PC-9 (cell line): ENCODE measurements around the gene RPTOR. TPM values are rescaled to one million over a fixed set of nuclear protein-coding genes. Genes with fewer than 3 reads are reported as not detected.

ENCODE experiments used
- BruUV-seq: library from RNA; stranded (reverse); fragments of 400-500 nt; replicated peaks from 2 replicates; lab custom pipeline; 2021; lab: Mats Ljungman, UMichigan
- CTCF ChIA-PET: fragments of 300-600 bp; sonication (Branson Sonifier 250); formaldehyde crosslinking; loops from one replicate; lab custom pipeline; 2022; ENCODE audit warnings: antibody characterized with exemption; lab: Charles Lee
- POLR2A ChIA-PET: fragments of 300-600 bp; sonication (Branson Sonifier 250); formaldehyde crosslinking; loops from one replicate; lab custom pipeline; 2022; ENCODE audit warnings: antibody characterized with exemption; ENCODE audit not compliant: unreplicated experiment; lab: Charles Lee
- DNase-seq, 2 experiments: peaks; one replicate each; pipeline versions ENCODE4 v3.0.0 to v3.0.0-alpha.2; 2015 to 2022; ENCODE audit warnings: mixed read lengths in 1 of 2
- H2AFZ ChIP-seq: fragments of 200-600 bp; sonication (generic); 2 replicates; pipeline ENCODE4 v1.8.1; 2017; ENCODE audit warnings: antibody characterized with exemption
- H3F3A ChIP-seq: fragments of 200-600 bp; sonication (generic); 2 replicates; pipeline ENCODE4 v1.8.1; 2017; ENCODE audit warnings: antibody characterized with exemption, mild to moderate bottlenecking, low read depth; ENCODE audit not compliant: insufficient read depth
- H3K27ac ChIP-seq: fragments of 200-600 bp; sonication (generic); 2 replicates; pipeline ENCODE4 v1.6.1; 2016; ENCODE audit warnings: mixed run types
- H3K27me3 ChIP-seq: fragments of 200-600 bp; sonication (generic); 2 replicates; pipeline ENCODE4 v1.6.1; 2016; ENCODE audit warnings: low read depth, mixed run types; ENCODE audit not compliant: insufficient read depth
- H3K36me3 ChIP-seq: fragments of 200-600 bp; sonication (generic); 2 replicates; pipeline ENCODE4 v1.6.1; 2016; ENCODE audit warnings: low read depth, mixed run types
- H3K4me1 ChIP-seq: fragments of 200-600 bp; sonication (generic); replicated peaks from 2 replicates; pipeline ENCODE4 v1.6.1; 2016; ENCODE audit warnings: mixed run types; ENCODE audit not compliant: insufficient read depth
- H3K4me2 ChIP-seq: fragments of 200-600 bp; sonication (generic); 2 replicates; pipeline ENCODE4 v1.6.1; 2017; ENCODE audit warnings: mixed run types
- H3K4me3 ChIP-seq: fragments of 200-600 bp; sonication (generic); 2 replicates; pipeline ENCODE4 v1.6.1; 2016; ENCODE audit warnings: mixed run types
- H3K79me2 ChIP-seq: fragments of 200-600 bp; sonication (generic); 2 replicates; pipeline ENCODE4 v1.6.1; 2017; ENCODE audit warnings: low read depth, mixed run types
- H3K9me2 ChIP-seq: fragments of 200-600 bp; sonication (generic); 2 replicates; pipeline ENCODE4 v1.8.1; 2017; ENCODE audit warnings: mild to moderate bottlenecking; ENCODE audit not compliant: insufficient read depth
- H3K9me3 ChIP-seq: fragments of 200-600 bp; sonication (generic); 2 replicates; pipeline ENCODE4 v1.8.1; 2016; ENCODE audit warnings: low read depth; ENCODE audit not compliant: insufficient read depth
- H4K20me1 ChIP-seq: fragments of 200-600 bp; sonication (generic); 2 replicates; pipeline ENCODE4 v1.8.1; 2017; ENCODE audit not compliant: insufficient read depth
- EZH2 ChIP-seq: fragments of 200-600 bp; sonication (generic); IDR thresholded peaks from 2 replicates; pipeline ENCODE4 v1.8.0; 2017; ENCODE audit warnings: antibody characterized with exemption, low read depth
- intact Hi-C: fragments of 100-400 bp; cut with micrococcal nuclease; formaldehyde crosslinking; loops from one replicate; pipeline ENCODE4 v1.10.0; 2022; ENCODE audit not compliant: unreplicated experiment
- total RNA-seq: library from RNA; stranded (reverse); gene quantifications from 2 replicates; pipeline ENCODE4 v1.2.3, GENCODE V29; 2021
- TF ChIP-seq, protein P1 (sequence below): fragments of 200-600 bp; sonication (generic); conservative IDR thresholded peaks from 2 replicates; pipeline ENCODE4 v1.6.1; 2017; ENCODE audit warnings: mixed run types, antibody characterized with exemption, mild to moderate bottlenecking, moderate library complexity

RPTOR gene
- total RNA-seq, 1 experiment from 2014 or later = 50.8 TPM

DNA sequence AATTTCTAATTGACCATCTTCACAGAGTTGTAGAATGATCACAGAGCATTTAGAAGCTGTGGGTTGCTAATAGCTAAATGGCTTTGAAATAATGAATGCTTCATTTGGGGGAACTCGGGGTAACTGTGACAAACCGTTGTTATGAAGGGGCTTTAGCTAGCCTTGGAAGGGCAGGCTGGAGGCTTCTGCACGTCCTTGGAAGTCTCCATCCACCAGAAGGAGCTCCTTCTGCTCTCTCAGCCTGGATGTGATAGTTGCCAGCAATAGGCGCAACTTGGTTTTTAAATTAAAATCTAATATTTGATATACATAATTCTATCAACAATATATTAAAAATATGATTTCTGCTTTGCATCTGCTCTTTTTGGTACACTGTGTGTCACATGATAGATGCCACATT lies 200.5 kb downstream of the RPTOR start:
- CTCF ChIA-PET = no interaction called here

DNA sequence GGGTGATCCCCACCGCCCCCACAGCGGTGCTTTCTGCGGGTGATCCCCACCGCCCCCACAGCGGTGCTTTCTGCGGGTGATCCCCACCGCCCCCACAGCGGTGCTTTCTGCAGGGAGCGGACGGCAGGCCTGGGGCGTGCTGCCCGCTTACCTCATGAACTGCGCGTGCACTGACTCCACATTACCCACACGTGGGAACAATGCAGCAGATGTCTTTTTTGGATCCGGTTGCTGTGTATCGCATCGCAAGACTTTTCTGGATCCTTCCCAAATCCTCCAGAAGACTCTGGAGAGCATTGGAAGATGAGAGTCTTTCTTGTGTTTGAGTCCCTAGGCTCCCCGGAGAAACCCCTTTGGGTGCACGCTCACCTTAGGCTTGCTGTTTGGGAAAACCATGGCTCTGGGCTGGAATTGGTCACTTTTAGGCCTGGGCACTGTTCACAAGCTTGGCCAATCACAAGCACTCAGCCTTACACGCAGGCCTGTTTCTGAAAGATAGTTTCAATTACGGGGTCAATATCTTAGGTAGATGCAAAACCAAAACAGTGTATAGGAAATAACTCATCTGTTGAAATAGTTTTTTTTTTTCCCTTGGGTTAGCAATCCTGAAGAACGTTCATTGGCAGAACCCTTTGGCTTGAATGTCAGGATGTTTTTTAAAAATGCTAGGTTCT lies 201.8 kb downstream of the RPTOR start:
- BruUV-seq = no TSS peak
- DNase-seq = no peak
- Histone ChIP-seq H3K27me3 (no peaks in the 10 kb centered on the region), H3K4me1 (no peaks in the 10 kb centered on the region), H3K4me3 (no peak overlapping the region), H4K20me1 (no peaks in the 10 kb centered on the region), H3K4me2 (no peak overlapping the region), H3K79me2 (no peaks in the 10 kb centered on the region), H3K9me2 (no peaks in the 10 kb centered on the region), H3K9me3 (no peaks in the 10 kb centered on the region), H2AFZ (no peak overlapping the region), H3K36me3 (no peaks in the 10 kb centered on the region), H3F3A (no peaks in the 10 kb centered on the region), H3K27ac (no peak overlapping the region)
- TF ChIP-seq EZH2 = no peak
- TF ChIP-seq, protein P1, sequence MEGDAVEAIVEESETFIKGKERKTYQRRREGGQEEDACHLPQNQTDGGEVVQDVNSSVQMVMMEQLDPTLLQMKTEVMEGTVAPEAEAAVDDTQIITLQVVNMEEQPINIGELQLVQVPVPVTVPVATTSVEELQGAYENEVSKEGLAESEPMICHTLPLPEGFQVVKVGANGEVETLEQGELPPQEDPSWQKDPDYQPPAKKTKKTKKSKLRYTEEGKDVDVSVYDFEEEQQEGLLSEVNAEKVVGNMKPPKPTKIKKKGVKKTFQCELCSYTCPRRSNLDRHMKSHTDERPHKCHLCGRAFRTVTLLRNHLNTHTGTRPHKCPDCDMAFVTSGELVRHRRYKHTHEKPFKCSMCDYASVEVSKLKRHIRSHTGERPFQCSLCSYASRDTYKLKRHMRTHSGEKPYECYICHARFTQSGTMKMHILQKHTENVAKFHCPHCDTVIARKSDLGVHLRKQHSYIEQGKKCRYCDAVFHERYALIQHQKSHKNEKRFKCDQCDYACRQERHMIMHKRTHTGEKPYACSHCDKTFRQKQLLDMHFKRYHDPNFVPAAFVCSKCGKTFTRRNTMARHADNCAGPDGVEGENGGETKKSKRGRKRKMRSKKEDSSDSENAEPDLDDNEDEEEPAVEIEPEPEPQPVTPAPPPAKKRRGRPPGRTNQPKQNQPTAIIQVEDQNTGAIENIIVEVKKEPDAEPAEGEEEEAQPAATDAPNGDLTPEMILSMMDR = no peak
- POLR2A ChIA-PET = no interaction called here
- CTCF ChIA-PET = no interaction called here
- intact Hi-C loops = no loop called here

More for the DNA sequence above, 200.5 kb downstream of the RPTOR start:
- no peaks in the 10 kb centered on the region for H3K27me3 ChIP-seq
- no peaks in the 10 kb centered on the region for H3K79me2 ChIP-seq
- H3K9me3 ChIP-seq = no peaks in the 10 kb centered on the region
- H2AFZ ChIP-seq = no peak overlapping the region
- H3F3A ChIP-seq = no peaks in the 10 kb centered on the region
- no peaks in the 10 kb centered on the region for H3K4me1 ChIP-seq
- no peak for DNase-seq
- TF ChIP-seq EZH2 = no peak
- TF ChIP-seq, protein P1 = no peak
- intact Hi-C loops = no loop called here
- BruUV-seq = no TSS peak
- no peak overlapping the region for H3K27ac ChIP-seq
- no peak overlapping the region for H3K4me3 ChIP-seq
- POLR2A ChIA-PET = interaction anchor here (0.7 kb wide), 1 partner anchor 111 kb away, joined by 4 read pairs; no protein-coding TSS in a partner anchor
- no peaks in the 10 kb centered on the region for H4K20me1 ChIP-seq
- no peaks in the 10 kb centered on the region for H3K36me3 ChIP-seq
- H3K9me2 ChIP-seq = no peaks in the 10 kb centered on the region
- H3K4me2 ChIP-seq = no peak overlapping the region

DNA sequence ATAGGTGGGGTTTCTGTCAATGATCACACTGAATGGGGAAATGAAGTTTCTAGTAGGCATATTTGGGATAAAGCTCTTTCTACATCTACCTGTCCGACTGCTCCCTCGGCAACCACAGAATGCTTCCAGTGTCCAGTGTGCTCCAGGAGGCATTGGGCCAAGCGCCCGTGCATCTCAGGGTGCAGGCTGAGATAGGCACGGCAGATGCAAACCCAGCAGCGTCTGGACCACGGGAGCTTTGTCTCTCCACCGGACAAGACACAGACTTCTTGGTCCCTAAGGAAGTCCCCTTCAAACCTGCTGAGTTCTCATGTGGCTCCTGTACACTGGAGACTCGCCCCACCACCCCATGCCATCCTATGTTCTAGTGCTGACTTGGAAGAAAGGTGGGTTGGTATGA lies 202.8 kb downstream of the RPTOR start:
- POLR2A ChIA-PET = no interaction called here
- Histone ChIP-seq H3K4me1 (no peaks in the 10 kb centered on the region), H3K36me3 (no peaks in the 10 kb centered on the region), H3F3A (no peaks in the 10 kb centered on the region), H3K9me3 (no peaks in the 10 kb centered on the region), H3K27ac (no peak overlapping the region), H3K27me3 (no peaks in the 10 kb centered on the region), H3K9me2 (no peaks in the 10 kb centered on the region), H3K4me2 (no peak overlapping the region), H4K20me1 (no peaks in the 10 kb centered on the region), H3K79me2 (no peaks in the 10 kb centered on the region), H2AFZ (no peak overlapping the region), H3K4me3 (no peak overlapping the region)
- TF ChIP-seq, protein P1 = no peak
- TF ChIP-seq EZH2 = no peak
- no TSS peak for BruUV-seq
- intact Hi-C loops = no loop called here
- CTCF ChIA-PET = no interaction called here
- no peak for DNase-seq
